Smooth muscle cell (in vitro differentiated cells): ENCODE measurements around the gene RHOBTB1. TPM values are rescaled to one million over a fixed set of nuclear protein-coding genes. Genes with fewer than 3 reads are reported as not detected.

ENCODE experiments used
- DNase-seq: peaks from one replicate; lab custom pipeline; 2025; ENCODE audit not compliant: unreplicated experiment; lab: John Stamatoyannopoulos, UW
- H2AFZ ChIP-seq: fragments of 200-600 bp; sonication (generic); 2 replicates; pipeline ENCODE4 v1.6.0; 2016; ENCODE audit warnings: antibody characterized with exemption, low read depth, mild to moderate bottlenecking
- H3F3A ChIP-seq: fragments of 200-600 bp; sonication (generic); 2 replicates; pipeline ENCODE4 v1.6.0; 2017; ENCODE audit warnings: antibody characterized with exemption, low read depth
- H3K27ac ChIP-seq: fragments of 200-600 bp; sonication (generic); 2 replicates; pipeline ENCODE4 v1.5.1; 2016; ENCODE audit warnings: low read depth, mild to moderate bottlenecking
- H3K27me3 ChIP-seq: fragments of 200-600 bp; sonication (generic); 2 replicates; pipeline ENCODE4 v1.6.1; 2016; ENCODE audit warnings: low read depth, mild to moderate bottlenecking
- H3K36me3 ChIP-seq: fragments of 200-600 bp; sonication (generic); 2 replicates; pipeline ENCODE4 v1.5.1; 2016; ENCODE audit warnings: low read depth
- H3K4me1 ChIP-seq: fragments of 200-600 bp; sonication (generic); 2 replicates; pipeline ENCODE4 v1.5.1; 2016; ENCODE audit warnings: low read depth
- H3K4me2 ChIP-seq: fragments of 200-600 bp; sonication (generic); 2 replicates; pipeline ENCODE4 v1.6.0; 2016; ENCODE audit warnings: mild to moderate bottlenecking
- H3K4me3 ChIP-seq: fragments of 200-600 bp; sonication (generic); 2 replicates; pipeline ENCODE4 v1.5.1; 2016; ENCODE audit warnings: mild to moderate bottlenecking
- H3K79me2 ChIP-seq: fragments of 200-600 bp; sonication (generic); 2 replicates; pipeline ENCODE4 v1.6.0; 2016; ENCODE audit warnings: low read depth, mild to moderate bottlenecking
- H3K9ac ChIP-seq: fragments of 200-600 bp; sonication (generic); 2 replicates; pipeline ENCODE4 v1.6.0; 2016; ENCODE audit warnings: low read depth
- H3K9me3 ChIP-seq: fragments of 200-600 bp; sonication (generic); replicated peaks from 2 replicates; pipeline ENCODE4 v1.5.1; 2016; ENCODE audit warnings: low read depth
- H4K20me1 ChIP-seq: fragments of 200-600 bp; sonication (generic); 2 replicates; pipeline ENCODE4 v1.6.0; 2016; ENCODE audit warnings: low read depth
- CTCF ChIP-seq: fragments of 200-600 bp; sonication (generic); IDR thresholded peaks from 2 replicates; pipeline ENCODE4 v1.5.1; 2017; ENCODE audit warnings: borderline replicate concordance, mild to moderate bottlenecking, antibody characterized with exemption; ENCODE audit not compliant: insufficient read depth, poor library complexity, severe bottlenecking
- WGBS: methylation state at CpG from one replicate; pipeline ENCODE4 v1.1.7; 2016; ENCODE audit warnings: low lambda C conversion rate; 5-methylcytosine and 5-hydroxymethylcytosine counted together
- polyA plus RNA-seq: library from polyadenylated mRNA; unstranded; fragments of >200 nt; fragmentation: Nextera tagmentation; extraction: Ambion mirVana; gene quantifications from 2 replicates; pipeline ENCODE4 v1.2.1, GENCODE V29; 2016
- total RNA-seq: library from RNA; depleted of rRNA; stranded (reverse); fragments of >200 nt; gene quantifications from 2 replicates; pipeline ENCODE4 v1.2.3, GENCODE V29; 2014

Gene RHOBTB1
- total and polyA plus RNA-seq, 2 experiments from 2014 or later: 33.7 to 49.1 TPM

DNA sequence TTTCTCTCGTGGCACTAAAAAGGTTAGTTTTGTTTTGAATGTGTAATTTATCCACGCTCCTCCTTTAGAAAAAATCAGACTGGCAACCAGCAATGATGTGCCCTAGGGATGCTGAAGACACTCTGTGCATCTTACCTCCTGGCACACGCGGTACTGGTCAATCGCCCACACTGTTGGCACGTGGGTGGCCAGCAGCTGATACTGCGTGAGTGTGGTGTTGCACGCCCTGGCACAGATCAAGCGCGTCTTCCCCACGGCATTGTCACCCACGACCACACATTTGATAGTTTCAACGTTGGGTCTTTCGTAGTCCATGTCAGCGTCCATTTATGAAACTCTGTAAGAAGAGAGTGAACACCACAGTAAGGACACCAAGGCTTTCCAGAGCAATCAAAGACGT is 32.8 kb downstream of the RHOBTB1 start:
- Histone ChIP-seq H4K20me1 (peaks cover 3% of the 10 kb centered on the region), H3K9ac (no peak overlapping the region), H3F3A (no peaks in the 10 kb centered on the region), H3K4me3 (no peak overlapping the region), H2AFZ (no peak overlapping the region), H3K9me3 (no peaks in the 10 kb centered on the region), H3K4me1 (peaks cover 3% of the 10 kb centered on the region), H3K27me3 (no peaks in the 10 kb centered on the region), H3K4me2 (no peak overlapping the region), H3K27ac (no peak overlapping the region), H3K79me2 (peaks cover 8% of the 10 kb centered on the region), H3K36me3 (peaks cover 15% of the 10 kb centered on the region)
- DNase-seq: no peak
- no peak for TF ChIP-seq CTCF
- WGBS: 97% methylated on average over 16 of the region's 16 CpGs

GRCh38 chr10:60910543-60910942 is 33.4 kb downstream of the RHOBTB1 start:
- TF ChIP-seq CTCF: no peak
- Histone ChIP-seq H4K20me1 (no peaks in the 10 kb centered on the region), H3K27ac (no peak overlapping the region), H3F3A (no peaks in the 10 kb centered on the region), H3K4me1 (peaks cover 3% of the 10 kb centered on the region), H2AFZ (no peak overlapping the region), H3K9me3 (no peaks in the 10 kb centered on the region), H3K9ac (no peak overlapping the region), H3K4me3 (no peak overlapping the region), H3K36me3 (peaks cover 15% of the 10 kb centered on the region), H3K4me2 (no peak overlapping the region), H3K79me2 (peaks cover 11% of the 10 kb centered on the region), H3K27me3 (no peaks in the 10 kb centered on the region)
- WGBS: 93% methylated on average over 5 of the region's 5 CpGs
- DNase-seq: no peak

DNA sequence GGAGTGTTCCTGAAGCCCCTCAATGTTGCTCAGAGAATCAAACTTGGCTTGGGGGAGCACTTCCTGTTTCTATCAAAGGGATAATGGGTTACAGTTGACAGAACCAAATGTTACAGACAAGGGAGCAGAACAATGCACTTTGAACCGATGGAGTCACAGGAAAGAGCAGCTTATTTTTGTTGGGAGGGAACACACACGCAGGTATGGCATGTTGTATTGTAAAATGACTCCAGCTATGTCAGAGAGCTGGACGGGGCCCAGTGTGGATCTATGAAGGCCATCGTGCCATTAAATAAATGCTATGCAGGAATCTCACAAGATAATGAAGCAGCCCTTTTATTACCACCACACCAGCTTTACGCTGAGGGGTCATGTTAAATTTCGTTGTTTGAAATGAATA is 35.1 kb downstream of the RHOBTB1 start:
- DNase-seq: no peak
- Histone ChIP-seq H3K9me3 (no peaks in the 10 kb centered on the region), H3F3A (no peaks in the 10 kb centered on the region), H3K9ac (no peak overlapping the region), H3K4me1 (no peaks in the 10 kb centered on the region), H3K36me3 (peaks cover 15% of the 10 kb centered on the region), H3K27ac (no peak overlapping the region), H4K20me1 (no peaks in the 10 kb centered on the region), H3K27me3 (no peaks in the 10 kb centered on the region), H3K4me3 (no peak overlapping the region), H2AFZ (no peak overlapping the region), H3K79me2 (peaks cover 7% of the 10 kb centered on the region), H3K4me2 (no peak overlapping the region)
- no peak for TF ChIP-seq CTCF
- 92% methylated on average over 6 of the region's 6 CpGs for WGBS

DNA sequence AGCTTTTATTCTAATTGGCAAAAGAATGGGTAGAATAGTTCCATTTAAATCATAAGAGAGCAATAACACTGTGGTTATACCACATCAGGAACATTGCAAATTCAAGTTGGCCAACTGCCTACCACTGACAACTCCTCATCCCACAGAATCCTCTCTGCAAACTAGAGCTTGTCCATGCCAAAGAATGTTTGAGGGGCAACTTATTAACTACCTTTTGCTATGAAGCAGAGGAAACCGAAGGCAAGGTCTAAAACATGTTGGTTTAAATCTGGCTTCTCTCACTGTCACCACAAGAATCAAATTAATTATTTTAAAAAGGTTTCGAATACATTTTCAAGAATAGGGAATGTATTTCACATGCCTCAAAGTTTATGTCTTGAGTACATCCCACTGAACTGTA is 36.0 kb downstream of the RHOBTB1 start:
- Histone ChIP-seq H2AFZ (no peak overlapping the region), H3K4me3 (no peak overlapping the region), H4K20me1 (no peaks in the 10 kb centered on the region), H3K4me2 (no peak overlapping the region), H3K79me2 (peaks cover 6% of the 10 kb centered on the region), H3K9ac (no peak overlapping the region), H3K36me3 (peaks cover 15% of the 10 kb centered on the region), H3K27ac (no peak overlapping the region), H3K27me3 (no peaks in the 10 kb centered on the region), H3K4me1 (no peaks in the 10 kb centered on the region), H3F3A (no peaks in the 10 kb centered on the region), H3K9me3 (no peaks in the 10 kb centered on the region)
- no peak for DNase-seq
- no peak for TF ChIP-seq CTCF
- WGBS: 86% methylated on average over 2 of the region's 2 CpGs
